HG02970 (cell line): ENCODE measurements around the gene PPM1B.
"Not testable (repeated sequence)": the region's sequence is repeated elsewhere in the genome, so short reads cannot be mapped to it uniquely, and the experiment has no call there.

Experiments used
- ATAC-seq: cut with Tn5 transposase; IDR thresholded peaks from one replicate; pipeline ENCODE4 v1.9.1; 2021; ENCODE audit warnings: mild to moderate bottlenecking, moderate library complexity, moderate number of reproducible peaks; ENCODE audit not compliant: unreplicated experiment, low FRiP score

PPM1B gene

DNA sequence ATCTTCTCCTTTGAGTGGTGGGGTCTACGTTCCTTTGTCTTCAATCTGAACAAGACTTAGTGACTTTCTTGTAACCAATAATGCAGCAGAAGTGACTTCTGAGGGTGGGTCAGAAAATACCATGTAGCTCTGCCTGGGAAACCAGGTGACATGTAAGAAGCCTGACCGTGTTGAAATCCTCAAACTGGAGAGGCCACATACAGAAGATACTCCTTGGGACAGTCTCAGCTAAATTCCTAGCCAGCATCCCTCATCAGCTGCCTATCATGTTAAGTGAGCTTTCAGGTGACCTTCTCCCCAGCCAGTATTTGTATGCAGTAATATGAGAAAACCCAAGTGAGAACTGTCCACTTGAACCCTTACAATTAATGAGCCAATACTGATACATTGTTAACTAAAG lies 27.0 kb downstream of the PPM1B start:
- no peak for ATAC-seq

GRCh38 chr2:44197816-44198215 lies 29.1 kb downstream of the PPM1B start:
- ATAC-seq, result no peak

- ATAC-seq, result no peak
Observed at GRCh38 chr2:44200011-44200410, 31.3 kb downstream of the PPM1B start.

GRCh38 chr2:44200759-44201158 lies 32.1 kb downstream of the PPM1B start:
- ATAC-seq, result no peak

DNA sequence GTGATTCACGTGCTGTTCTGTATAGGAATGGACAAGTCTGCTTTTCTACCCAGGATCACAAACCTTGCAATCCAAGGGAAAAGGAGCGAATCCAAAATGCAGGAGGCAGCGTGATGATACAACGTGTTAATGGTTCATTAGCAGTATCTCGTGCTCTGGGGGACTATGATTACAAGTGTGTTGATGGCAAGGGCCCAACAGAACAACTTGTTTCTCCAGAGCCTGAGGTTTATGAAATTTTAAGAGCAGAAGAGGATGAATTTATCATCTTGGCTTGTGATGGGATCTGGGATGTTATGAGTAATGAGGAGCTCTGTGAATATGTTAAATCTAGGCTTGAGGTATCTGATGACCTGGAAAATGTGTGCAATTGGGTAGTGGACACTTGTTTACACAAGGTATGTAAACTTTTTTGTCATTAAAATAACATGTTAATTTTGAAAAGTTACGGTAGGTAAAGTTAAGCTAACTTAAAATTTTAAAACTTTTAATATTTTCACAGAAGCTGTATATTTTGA lies 33.0 kb downstream of the PPM1B start:
- ATAC-seq, result no peak

- ATAC-seq, result no peak
Observed at GRCh38 chr2:44203542-44203941, 34.9 kb downstream of the PPM1B start.

DNA sequence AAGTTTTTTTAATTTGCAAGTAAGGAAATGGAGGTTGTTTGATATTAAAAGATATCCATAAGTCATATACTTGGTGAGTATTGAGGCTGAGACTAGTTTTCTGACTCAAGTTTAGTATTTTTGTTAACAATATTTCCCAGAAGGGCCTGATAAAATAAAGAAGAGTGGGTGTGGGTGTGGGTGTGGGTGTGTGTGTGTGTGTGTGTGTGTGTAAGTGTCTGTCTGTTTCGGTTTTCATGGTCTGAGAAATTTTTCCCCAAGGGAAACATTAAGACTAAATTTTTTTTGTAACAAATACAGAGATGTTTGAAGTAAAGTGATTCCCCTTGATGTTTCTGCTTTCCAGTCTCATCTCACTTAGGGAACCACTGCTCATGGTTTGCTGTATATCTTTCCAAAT lies 36.5 kb downstream of the PPM1B start:
- no peak for ATAC-seq

GRCh38 chr2:44207102-44207501 lies 38.4 kb downstream of the PPM1B start:
- no peak for ATAC-seq

DNA sequence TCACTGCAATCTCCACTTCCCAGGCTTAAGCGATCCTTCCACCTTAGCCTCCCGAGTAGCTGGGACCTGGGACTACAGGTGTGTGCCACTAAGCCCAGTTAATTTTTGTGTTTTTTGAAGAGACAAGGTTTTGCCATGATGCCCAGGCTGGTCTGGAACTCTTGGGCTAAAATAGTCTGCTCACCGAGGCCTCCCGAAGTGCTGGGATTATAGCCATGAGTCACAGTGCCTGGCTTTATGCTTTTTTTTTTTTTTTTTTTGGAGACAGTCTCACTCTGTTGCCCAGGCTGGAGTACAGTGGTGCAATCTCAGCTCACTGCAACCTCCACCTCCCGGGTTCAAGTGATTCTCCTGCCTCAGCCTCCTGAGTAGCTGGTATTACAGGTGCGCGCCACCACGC lies 39.0 kb downstream of the PPM1B start:
- not testable (repeated sequence) for ATAC-seq

DNA sequence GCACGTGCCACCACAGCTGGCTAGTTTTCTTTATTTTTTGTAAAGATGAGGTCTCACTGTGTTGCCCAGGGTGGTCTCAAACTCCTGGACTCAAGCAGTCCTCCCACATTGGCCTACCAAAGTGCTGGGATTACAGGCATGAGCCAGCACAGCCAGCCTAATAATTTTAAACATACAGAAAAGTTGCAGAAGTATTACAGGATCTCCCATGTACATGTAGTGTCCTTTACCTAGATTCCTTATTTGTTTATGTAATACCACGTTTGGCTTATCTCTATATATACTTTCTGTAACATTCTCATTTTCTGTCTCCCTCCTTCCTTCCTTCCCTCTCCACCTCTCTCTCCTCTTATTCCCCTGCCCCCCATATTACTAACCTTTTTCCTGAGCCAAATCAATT lies 41.7 kb downstream of the PPM1B start:
- ATAC-seq, result no peak

GRCh38 chr2:44211183-44211582 lies 42.5 kb downstream of the PPM1B start:
- ATAC-seq, result no peak

DNA sequence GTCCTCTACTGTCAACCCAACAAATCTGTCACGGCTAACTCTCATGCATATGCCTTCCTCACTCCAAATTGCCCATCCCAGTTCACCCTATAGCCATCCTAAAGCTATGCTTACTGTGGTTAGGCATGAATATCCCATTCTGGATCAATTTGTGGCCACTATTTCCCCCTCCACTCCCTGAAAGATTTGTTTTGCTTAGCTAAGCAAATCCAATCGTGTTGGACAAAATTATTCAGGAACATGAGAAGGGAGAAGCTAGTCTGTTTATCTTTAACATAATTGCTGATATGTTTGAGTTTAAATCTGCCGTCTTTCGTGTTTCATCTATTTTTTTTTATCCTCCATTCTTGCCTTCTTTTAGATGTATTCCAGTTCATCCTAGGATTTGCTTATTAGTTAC lies 43.6 kb downstream of the PPM1B start:
- ATAC-seq, result no peak

- no peak for ATAC-seq
Observed at GRCh38 chr2:44215827-44216226, 47.2 kb downstream of the PPM1B start.

DNA sequence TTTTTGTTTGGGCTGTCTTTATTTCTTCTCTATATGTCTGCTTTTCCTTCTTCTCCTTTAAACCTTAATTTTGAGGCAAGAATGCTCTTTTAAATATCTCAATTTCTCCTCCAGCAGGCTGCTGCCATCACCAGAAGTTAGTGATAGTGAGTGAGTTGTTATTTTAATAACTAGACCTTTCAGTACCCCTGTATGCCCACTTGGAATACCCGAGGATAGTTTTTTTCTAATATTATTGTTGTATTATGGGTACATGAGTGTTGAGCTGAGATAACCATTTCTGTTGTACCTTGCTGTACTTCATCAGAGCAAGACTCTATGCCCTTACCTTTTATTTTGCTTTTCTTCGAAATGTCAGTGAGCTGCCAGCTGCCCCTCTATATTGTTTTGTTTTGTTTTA lies 50.1 kb downstream of the PPM1B start:
- no peak for ATAC-seq

GRCh38 chr2:44226753-44227152 lies 58.1 kb downstream of the PPM1B start:
- ATAC-seq, result no peak

GRCh38 chr2:44230378-44230777 lies 61.7 kb downstream of the PPM1B start:
- ATAC-seq, result no peak

GRCh38 chr2:44233450-44234128 lies 64.9 kb downstream of the PPM1B start:
- no peak for ATAC-seq

- ATAC-seq, result no peak
Observed at GRCh38 chr2:44237221-44237620, 68.5 kb downstream of the PPM1B start.

GRCh38 chr2:44242904-44243303 lies 74.2 kb downstream of the PPM1B start:
- ATAC-seq, result no peak

- no peak for ATAC-seq
Observed at GRCh38 chr2:44244135-44244871, 75.6 kb downstream of the PPM1B start.

- no peak for ATAC-seq
Observed at GRCh38 chr2:44245083-44245861, 76.6 kb downstream of the PPM1B start.
